Erythroblast (primary cell): ENCODE results near the gene TNFRSF18.

Experiments
- DNase-seq, 2 experiments: peaks; one replicate each; lab custom pipeline; 2025; lab: John Stamatoyannopoulos, UW
- GATA1 ChIP-seq: IDR thresholded peaks from 2 replicates; pipeline ENCODE4 v1.6.1; 2011; ENCODE audit warnings: low read depth, mild to moderate bottlenecking, control low read depth, low read length, moderate library complexity
- POLR2A ChIP-seq: IDR thresholded peaks from 2 replicates; pipeline ENCODE4 v1.6.1; 2011; ENCODE audit warnings: mild to moderate bottlenecking, low read length

TNFRSF18 gene

GRCh38 chr1:1165485-1165884, 40.9 kb downstream of the TNFRSF18 start:
- TF ChIP-seq POLR2A: no peak
- TF ChIP-seq GATA1: no peak
- no peak for DNase-seq

- TF ChIP-seq GATA1 (no peak), POLR2A (no peak)
- DNase-seq: no peak
Observed at GRCh38 chr1:1164701-1165451, 41.5 kb downstream of the TNFRSF18 start.

- no peak for DNase-seq
- TF ChIP-seq POLR2A: no peak
- no peak for TF ChIP-seq GATA1
Observed at GRCh38 chr1:1164361-1164700, 42.1 kb downstream of the TNFRSF18 start.

GRCh38 chr1:1163538-1164070, 42.8 kb downstream of the TNFRSF18 start:
- no peak for DNase-seq
- TF ChIP-seq GATA1 (no peak), POLR2A (no peak)

GRCh38 chr1:1162597-1163537, 43.5 kb downstream of the TNFRSF18 start:
- no peak for DNase-seq
- TF ChIP-seq GATA1: no peak
- no peak for TF ChIP-seq POLR2A

- no peak for DNase-seq
Observed at GRCh38 chr1:1161683-1162079, 44.7 kb downstream of the TNFRSF18 start.

GRCh38 chr1:1161078-1161682, 45.2 kb downstream of the TNFRSF18 start:
- TF ChIP-seq POLR2A: no peak
- no peak for TF ChIP-seq GATA1
- no peak for DNase-seq

More at GRCh38 chr1:1161683-1162079, 44.7 kb downstream of the TNFRSF18 start:
- no peak for TF ChIP-seq POLR2A
- TF ChIP-seq GATA1: no peak

GRCh38 chr1:1160281-1160930, 46.0 kb downstream of the TNFRSF18 start:
- no peak for TF ChIP-seq POLR2A
- no peak for TF ChIP-seq GATA1
- DNase-seq: no peak

- no peak for TF ChIP-seq GATA1
- TF ChIP-seq POLR2A: no peak
- peak in 1 of 2 experiments; percentile 31 for DNase-seq
Observed at GRCh38 chr1:1157914-1158710, 48.3 kb downstream of the TNFRSF18 start.

GRCh38 chr1:1157426-1157913, 48.9 kb downstream of the TNFRSF18 start:
- TF ChIP-seq GATA1 (no peak), POLR2A (peak; percentile 68)
- peak; percentile 40 to 44 for DNase-seq

GRCh38 chr1:1157033-1157365, 49.4 kb downstream of the TNFRSF18 start:
- TF ChIP-seq POLR2A (no peak), GATA1 (no peak)
- no peak for DNase-seq
